ENCODE measurements around the gene SETDB2. TPM values are rescaled to one million over a fixed set of nuclear protein-coding genes. Genes with fewer than 3 reads are reported as not detected.

The SETDB2 gene
- total RNA-seq, 1 experiment from 2014 or later: 7.3 TPM

DNA sequence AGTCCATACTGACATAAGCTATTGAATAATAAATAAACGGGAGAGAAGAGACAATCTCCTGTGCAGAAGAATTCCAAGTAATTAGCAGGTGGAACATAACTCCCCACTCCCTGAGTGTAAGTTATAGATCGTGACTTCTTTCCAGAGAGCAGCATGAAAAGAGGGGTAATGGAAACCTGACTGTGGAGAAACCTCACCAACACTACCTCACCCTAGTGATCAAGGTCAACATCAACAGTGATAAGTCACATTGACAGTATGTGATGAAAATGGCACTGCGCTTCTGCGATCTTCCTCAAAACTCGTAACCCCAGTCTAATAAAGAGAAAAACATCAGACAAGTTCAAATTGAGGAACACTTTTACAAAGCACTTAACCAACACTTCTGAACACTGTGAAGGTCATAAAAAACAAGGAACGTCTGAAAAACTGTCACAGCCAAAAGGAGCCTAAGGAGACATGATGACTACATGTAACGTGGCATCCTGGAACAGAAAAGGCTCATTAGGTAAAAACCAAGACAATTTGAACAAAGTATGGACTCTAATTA lies 20.0 kb upstream of the SETDB2 start:
- no peak for DNase-seq (ENCODE audit: extremely low read depth, low read depth)

DNA sequence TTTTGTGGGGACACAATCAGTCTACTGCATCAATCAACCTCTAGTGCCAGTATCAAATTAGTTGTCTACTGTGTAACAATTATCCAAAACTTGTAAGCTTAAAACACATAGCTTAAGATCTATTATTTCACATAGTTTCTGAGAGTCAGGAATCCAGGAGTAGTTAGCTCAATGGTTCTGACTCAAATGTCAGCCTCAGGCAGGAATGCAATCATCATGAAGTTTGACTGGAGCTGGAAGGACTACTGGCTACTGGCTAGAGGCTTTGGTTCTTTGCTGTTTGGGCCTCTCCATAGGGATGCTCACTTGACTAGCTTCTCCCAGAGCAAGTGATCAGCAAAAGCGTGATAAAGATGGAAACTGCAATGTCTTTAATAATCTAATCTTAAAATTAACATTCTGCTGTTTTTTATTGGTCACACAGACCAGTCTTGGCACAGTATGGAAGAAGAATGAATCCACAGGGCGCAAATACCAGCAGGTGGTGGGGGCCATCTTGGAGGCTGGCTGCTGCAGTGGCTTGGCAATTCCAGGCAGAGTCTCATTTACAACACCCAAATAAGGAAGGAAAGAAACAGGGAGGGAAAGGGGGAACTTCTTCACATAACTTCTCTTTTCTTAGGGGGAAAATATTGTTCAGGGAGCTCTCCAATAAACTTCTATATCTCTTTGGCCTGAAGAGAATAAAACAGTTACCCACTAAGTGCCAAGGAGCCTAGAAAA lies 15.9 kb upstream of the SETDB2 start:
- no peak for DNase-seq (ENCODE audit: extremely low read depth, low read depth)

DNA sequence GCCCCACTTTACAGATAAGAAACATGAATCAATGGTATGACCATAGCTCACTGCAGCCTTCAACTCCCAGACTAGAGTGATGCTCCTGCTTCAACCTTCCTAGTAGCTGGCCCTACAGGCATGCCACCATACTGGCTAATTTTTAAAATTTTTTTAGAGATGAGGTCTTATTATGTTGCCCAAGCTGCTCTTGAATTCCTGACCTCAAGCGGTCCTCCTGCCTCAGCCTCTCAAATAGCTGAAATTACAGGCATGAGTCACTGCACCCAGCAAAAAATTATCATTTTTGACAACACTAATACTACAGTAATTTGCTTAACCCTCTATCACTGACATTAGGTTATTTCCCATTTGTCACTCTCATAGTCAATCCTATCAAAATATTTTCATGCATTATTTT lies 15.0 kb upstream of the SETDB2 start:
- DNase-seq (ENCODE audit: extremely low read depth, low read depth): no peak

DNA sequence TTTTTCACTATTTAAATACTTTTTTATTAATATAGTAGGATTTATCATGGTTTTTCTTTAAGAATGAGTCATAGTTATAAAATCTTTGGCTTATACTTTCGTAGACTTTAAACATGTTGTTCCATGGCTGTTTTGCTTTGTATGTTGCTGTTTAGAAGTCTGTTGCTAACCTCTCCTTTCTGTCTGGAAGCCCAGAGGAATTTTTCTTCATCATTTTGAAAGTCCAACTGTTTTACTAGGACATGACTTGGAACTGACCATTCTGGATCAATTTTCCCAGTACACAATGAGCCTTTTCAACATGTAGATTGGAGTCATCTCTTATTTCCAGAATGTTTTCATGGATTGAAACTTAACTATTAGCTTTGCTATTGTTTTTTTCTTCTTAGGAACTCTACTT lies 8.1 kb upstream of the SETDB2 start:
- DNase-seq (ENCODE audit: extremely low read depth, low read depth): no peak

DNA sequence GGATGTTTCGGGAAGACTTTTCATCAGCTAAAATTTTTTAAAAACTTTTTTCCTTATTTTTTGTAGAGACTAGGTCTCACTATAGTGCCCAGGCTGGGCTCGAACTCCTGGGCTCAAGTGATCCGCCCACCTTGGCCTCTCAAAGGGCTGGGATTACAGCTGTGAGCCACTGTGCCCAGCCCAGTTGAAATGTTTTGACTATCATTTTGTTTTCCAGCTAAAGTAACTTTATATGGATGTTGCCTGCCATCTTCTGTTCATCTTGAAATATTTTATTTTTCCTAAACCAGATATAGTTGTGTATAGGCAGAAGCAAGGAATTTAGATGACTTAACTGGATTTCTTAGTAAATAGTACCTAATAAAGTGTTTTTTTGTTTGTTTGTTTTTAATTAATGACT lies 7.2 kb upstream of the SETDB2 start:
- DNase-seq (ENCODE audit: extremely low read depth, low read depth): peak; percentile 52

DNA sequence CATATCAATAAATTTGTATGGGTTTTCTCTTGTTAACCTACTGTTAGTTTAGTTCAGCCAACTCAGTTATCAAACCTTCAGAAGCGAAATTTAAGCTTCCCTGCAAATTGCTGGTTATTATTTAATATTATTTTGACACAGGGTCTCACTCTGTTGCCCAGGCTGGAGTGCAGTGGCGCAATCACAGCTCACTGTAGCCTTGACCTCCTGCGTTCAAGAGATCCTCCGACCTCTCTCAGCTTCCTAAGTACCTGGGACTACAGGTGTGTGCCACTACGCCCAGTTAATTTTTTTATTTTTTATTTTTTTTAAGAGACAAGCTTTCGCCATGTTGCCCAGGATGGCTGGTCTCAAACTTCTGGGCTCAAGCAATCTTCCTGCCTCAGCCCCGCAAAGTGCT lies 6.4 kb upstream of the SETDB2 start:
- DNase-seq (ENCODE audit: extremely low read depth, low read depth): no peak

DNA sequence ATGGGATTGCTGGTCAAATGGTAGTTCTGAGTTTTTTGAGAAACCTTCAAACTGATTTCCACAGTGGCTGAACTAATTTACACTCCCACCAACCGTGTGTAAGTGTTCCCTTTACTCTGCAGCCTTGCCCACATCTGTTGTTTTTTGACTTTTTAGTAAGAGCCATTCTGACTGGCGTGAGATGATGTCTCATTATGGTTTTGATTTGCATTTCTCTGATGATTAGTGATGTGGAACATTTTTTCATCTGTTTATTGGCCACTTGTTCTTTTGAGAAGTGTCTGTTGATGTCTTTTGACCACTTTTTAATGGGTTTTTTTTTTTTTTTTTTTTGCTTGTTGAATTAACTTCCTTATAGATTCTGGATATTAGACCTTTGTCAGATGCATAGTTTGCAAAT lies 4.5 kb upstream of the SETDB2 start:
- no peak for DNase-seq (ENCODE audit: extremely low read depth, low read depth)

DNA sequence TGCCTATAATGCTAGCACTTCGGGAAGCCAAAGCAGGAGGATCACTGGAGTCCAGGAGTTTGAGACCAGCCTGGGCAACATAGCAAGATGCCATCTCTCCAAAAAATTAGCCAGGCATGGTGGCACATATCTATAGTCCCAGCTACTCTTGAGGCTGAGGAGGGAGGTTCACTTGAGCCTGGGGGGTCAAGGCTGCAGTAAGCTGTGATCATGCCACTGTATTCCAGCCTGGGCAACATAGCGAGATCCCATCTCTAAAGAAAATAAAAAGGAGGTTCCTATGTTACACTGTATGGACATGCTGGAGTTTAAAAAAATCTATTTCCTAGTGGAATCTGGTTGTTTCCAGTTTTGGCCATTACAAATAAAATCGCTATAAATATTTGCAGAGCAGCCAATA lies 2.8 kb upstream of the SETDB2 start:
- no peak for DNase-seq (ENCODE audit: extremely low read depth, low read depth)

DNA sequence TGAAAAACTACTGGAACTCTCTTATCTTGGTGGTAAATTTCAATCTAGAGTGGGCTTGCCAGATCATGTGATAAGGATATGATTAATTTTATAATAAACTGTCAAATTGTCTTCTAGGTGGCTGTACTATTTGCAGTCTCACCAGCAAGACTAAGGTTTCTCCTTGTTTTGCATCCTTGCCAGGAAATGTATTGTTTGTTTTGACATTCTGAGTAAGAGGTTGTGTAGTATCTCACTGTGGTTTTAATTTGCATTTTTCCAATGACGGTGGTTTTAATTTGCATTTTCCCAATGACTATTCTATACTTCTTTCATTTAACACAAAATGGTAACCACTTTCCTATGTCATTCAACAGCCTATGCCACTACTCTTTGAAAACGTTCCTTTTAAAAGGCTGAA lies 2.2 kb upstream of the SETDB2 start:
- DNase-seq (ENCODE audit: extremely low read depth, low read depth): no peak

DNA sequence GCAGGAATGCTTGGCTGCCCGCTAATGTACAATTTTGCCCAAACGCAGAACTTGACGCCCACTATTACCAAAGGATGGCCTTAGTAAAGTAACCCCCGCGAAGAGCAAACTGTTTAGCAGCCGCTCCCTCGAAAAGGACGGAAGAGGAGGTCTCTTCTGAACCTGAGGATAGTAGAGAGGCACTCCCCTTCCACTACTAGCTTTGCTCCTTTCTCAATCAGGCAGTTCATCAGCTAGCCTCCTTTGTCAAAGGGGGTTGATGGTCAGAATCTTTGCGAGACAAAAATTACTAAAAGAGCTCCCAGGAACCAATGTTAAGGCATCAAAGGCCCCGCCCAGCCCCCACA lies 744 bp upstream of the SETDB2 start:
- DNase-seq (ENCODE audit: extremely low read depth, low read depth): no peak

DNA sequence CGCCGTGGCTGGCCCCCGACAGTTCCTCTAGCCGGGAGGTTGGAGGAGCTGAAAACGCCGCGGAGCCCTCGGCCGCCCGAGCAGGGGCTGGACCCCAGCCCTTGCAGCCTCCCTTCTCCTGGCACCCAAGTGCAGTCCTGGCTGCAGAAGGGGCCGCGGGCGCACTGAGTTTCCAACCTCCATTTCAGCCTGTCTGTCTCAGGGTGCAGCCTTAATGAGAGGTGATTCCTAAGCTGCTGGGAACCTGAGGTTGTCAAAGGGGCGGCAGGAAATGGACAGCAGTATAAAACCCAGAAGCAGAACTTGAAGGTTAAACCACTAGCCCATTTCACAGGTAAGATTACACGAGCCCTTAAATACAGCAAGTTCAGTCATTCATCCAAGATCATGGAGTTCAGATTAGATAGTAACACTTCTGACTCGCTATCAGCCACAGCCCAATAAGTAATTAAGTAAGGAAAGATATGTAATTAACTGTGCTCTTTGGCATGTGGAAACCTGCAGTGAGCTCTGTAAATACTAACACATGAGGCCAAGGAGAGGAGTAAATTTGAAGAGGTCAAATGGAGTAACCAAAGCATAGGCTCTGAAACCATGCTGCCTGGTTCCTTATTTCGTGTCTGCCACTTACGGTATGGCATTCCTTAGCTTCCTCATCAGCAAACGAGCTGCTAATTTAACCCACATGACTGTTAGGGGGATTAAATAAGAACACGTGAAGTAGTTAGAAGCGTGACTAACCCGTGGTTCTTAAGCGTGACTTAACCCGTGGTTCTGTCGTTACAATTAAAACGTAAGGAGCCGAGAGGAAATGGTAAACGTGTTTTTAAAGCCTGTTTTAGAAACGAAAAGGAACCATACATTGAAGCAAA lies 686 bp downstream of the SETDB2 start:
- peak; percentile 21 for DNase-seq (ENCODE audit: extremely low read depth, low read depth)

DNA sequence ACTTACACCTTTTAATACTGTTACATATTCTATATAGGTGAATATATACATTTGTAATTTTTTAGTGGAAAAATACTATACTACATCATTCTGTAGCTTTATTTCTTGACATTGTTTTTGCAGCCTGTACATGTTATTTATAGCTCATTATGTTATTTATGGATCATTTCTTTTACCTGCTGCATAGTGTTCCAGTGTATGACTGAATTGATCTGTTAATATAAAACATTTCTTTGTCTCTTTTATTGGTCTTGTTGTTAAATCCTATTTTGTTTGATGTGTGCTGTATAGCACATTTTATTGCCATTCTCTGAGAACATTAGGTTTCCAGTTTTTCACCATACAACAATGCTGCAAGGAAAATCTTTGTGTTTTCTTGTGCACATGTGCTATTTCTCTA lies 2.4 kb downstream of the SETDB2 start:
- DNase-seq (ENCODE audit: extremely low read depth, low read depth): no peak

DNA sequence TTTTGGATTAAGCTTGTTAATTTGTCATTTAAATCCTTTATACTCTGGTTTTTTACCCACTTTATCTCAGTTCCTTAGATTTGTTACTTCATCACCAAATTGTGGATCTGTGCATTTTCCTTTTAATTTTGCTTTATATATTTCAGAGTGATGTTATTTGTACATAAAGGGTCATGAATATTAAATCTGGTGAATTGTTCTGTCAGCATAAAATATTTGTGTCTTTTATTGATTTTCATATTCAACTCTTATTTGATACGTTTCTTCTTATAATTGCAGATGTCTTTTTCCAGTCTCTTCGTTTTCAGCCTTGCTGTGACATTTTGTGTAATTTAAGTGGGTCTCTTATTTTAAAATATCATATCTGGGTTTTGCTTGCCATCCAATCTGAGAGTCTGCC lies 4.7 kb downstream of the SETDB2 start:
- no peak for DNase-seq (ENCODE audit: extremely low read depth, low read depth)

DNA sequence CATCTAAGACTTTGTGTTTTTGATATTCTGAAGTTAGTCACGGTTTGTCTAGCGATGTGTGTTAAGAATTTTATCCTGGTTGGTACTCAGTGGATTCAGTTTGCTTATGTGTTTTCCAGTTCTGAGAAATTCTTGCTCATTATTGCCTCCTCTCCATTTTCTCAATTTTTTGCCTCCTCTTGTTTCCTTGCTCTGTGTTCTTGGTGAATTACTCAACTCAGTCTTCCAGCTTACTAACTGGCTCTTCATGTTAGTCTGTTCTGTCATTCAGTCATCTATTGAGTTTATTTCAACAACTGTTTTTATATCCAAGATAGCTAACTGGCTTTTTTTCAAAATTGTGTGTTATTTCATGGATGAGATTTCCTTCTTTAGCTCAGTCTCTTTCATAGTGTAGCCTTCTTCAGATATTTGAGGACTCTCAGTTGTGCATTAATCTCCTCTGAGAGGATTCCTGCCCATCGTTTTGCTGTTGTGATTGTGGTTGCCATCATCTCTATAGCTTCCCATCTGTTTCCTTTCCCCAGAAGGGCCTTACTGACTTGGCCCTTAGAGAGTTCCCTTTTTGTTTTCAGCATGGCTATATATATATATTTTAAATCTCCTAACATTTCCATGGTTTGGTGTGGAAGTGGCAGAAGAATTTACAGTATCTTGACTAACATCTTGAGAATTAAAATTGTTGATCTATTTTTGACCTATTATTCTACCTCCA lies 6.2 kb downstream of the SETDB2 start:
- DNase-seq (ENCODE audit: extremely low read depth, low read depth): no peak

DNA sequence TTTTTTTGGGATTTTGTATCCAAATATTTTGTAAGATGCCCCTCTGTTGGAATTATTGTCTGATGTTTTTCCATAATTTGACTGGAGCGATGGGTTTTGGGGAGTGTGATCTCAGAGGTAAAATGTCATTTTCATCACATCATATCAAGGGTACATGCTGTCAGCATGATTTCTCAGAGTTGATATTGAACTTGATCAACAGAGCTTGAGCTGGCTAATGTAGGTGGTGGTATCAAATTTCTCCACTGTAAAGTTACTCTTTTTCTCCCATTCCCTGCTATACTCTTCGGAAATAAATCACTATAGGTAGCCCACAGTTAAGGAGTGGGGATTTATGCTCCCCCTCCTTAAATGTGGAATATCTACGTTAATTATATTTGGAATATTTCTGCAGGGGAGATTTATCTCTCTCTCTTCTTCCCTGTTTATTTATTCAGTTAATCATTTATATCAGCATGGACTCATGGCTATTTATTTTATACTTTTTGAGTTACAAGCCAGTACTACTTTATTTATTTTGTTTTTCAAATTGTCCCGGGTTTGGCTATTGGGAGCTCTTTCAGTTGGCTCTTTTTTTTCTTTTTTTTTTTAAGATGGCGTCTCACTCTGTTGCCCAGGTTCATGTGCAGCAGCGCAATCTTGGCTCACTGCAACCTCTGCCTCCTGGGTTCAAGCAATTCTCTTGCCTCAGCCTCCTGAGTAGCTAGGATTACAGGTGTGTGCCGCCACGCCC lies 8.8 kb downstream of the SETDB2 start:
- no peak for DNase-seq (ENCODE audit: extremely low read depth, low read depth)

DNA sequence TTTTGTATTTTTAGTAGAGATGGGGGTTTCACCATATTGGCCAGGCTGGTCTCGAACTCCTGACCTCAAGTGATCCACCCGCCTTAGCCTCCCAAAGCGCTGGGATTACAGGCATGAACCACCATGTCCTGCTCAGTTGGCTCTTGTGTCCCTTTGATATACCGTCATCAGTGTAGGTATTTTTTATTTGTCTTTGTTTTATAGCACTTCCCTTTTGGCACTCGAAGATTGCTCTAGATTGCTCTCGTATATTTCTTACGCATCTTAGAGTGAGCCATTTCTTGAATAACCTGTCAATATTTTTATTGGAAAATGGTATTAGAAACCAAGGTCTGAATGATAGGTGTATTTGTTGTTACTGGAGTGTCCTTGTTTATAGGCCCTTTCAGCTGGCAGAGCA lies 9.4 kb downstream of the SETDB2 start:
- no peak for DNase-seq (ENCODE audit: extremely low read depth, low read depth)

DNA sequence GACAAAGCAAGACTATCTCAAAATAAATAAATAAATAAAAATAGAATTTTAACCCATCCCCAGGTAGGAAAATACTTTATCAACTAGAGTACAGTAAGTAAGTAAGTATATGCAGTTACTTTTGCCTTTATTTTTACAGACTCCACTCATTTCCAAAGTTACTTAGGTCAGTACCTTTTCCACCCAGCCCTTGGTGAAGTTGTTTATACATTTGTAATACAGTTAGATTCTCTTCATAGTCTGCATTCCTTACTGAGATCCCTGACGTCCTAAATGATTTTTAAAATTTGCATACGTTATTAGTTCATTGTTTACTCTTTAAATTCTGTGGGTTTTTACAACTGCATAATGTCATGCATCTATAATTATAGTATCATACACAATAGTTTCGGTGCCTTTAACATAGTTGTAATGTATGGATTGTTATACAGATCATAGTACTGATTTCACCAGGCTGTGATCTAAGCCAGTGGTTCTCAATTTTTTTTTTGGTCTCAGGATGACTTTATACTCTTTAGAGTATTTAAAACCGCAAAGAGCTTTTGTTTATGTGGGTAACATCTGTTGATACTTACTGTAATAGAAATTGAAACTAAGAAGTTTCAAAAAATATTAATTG lies 10.4 kb downstream of the SETDB2 start:
- DNase-seq (ENCODE audit: extremely low read depth, low read depth): no peak

DNA sequence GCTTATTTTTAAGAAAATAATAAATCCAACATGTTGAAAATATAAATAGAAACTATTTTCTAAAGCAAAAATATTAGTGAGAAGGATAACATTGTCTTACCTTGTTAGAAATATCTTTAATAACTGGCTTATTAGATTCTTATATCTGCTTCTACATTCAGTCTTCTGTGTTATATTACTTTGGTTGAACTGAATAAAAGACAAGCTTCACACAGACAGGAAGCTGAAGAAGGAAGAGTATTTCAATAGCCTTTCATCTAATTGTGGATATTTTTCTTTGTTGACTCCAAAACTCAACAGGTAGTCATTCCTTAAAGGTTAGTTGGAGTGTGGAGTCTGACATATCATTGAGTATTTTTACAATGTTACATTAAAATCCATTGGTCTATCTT lies 10.9 kb downstream of the SETDB2 start:
- no peak for DNase-seq (ENCODE audit: extremely low read depth, low read depth)

DNA sequence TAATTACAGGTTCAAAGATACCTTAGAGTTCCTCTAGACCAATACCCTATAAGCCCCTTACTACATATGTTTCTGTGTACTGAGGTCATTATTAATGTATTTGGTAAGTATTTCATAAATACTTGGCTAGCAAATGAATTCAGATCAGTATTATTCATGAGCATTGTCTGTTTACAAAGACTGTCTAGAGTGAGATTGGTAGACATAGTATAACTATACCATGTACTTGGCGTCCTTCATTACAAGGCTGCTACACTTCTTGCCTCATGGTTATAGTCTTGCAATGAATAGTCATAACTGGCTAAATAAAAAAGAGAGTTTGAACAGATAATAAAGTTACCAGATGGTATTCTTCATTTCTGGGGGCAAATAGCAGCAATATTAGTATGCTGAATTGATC lies 12.1 kb downstream of the SETDB2 start:
- no peak for DNase-seq (ENCODE audit: extremely low read depth, low read depth)

DNA sequence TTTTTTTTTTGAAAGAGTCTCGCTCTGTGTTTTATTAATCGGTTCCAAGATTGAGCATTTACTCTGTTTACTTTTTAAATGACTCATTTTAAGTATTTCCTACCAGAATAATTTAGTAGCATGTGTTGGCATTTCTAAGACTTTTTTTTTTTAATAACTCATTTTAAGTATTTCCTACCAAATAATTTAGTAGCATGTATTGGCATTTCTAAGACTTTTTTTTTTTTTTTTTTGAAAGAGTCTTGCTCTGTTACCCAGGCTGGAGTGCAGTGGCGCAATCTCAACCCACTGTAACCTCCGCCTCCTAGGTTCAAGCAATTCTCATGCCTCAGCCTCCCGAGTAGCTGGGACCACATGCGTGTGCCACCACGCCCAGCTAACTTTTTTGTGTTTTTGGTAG lies 13.1 kb downstream of the SETDB2 start:
- DNase-seq (ENCODE audit: extremely low read depth, low read depth): no peak
